ENCODE results near the gene AIDA.
A peak's percentile ranks its signal among the peaks of the same experiment; 100 is the strongest.

- TF ChIP-seq CTCF (conservative IDR thresholded peaks at IDR 0.05; ENCODE audit: low read length) (peak; percentile 58), EZH2phosphoT487 (IDR thresholded peaks at IDR 0.05; ENCODE audit: borderline replicate concordance, low read depth, low read length) (no peak)
Measured at GRCh38 chr1:222713091-222713961, 1.0 kb upstream of the AIDA start.
